ENCODE data around the gene JAKMIP2. TPM values are rescaled to one million over a fixed set of nuclear protein-coding genes. Genes with fewer than 3 reads are reported as not detected.
"Not testable (repeated sequence)": the region's sequence is repeated elsewhere in the genome, so short reads cannot be mapped to it uniquely, and the experiment has no call there.

JAKMIP2 gene
- 2.0 and 3.1 TPM in 2 replicates for total RNA-seq

DNA sequence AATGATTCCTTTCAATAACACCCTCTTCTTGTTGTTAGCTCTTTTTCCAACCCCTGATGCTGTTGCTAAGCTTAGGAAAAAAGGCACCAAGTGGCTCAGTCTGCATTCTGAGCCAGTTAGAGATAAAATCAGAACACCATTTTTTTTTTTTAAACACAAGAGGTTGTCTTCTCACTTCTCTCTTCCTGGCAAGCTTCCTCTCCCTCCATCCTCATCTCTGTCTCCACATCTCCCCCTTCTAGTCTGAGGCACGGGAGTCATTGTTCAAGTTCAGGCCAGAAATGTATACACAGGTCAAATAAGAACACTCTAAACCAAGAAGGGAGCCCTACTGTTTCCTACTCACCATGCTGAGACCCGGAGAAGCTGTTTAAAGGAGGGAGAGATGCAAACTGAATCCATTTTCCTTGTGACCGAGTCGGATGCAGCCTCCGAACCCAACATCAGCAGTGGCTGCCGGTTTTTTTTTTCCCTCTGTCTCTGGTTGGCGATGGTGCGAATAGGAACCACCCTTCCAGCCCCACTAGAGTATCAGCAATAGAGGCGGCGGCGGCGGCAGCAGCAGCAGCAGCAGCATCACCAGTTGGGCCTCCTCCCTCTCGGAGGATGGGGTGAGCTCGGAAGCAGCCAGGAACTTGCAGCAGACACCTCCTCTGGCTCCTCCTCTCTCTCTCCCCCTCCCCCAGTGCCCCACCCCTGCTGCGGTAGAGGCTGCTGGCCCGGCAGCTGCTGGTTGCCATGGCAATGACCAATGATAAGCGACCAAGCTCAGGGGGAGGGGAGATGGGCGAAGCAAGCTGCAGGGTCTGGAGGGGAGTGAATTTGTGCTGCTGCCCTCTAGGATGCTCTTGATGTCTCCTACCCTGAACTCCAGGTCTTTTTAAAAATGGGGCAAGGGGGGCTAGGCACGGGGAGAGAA, at the start of gene JAKMIP2:
JAKMIP2 (minus strand) TSS at position 619 of the 919 bp plus-strand sequence. CDS start 110,922 bp downstream, outside the sequence.
- Mint-ChIP-seq H3K27me3 (no peaks in the 10 kb centered on the region), H3K4me3 (peak within 1 kb of the TSS; percentile 80), H3K36me3 (ENCODE audit: low read depth) (no peaks in the 10 kb centered on the region), H3K9me3 (no peaks in the 10 kb centered on the region), H3K27ac (peak within 1 kb of the TSS; percentile 76), H3K4me1 (peaks cover 15% of the 10 kb centered on the region)
- intact Hi-C loops (cut with micrococcal nuclease): loop anchor here (1.0 to 10.0 kb wide), 3 partner anchors 23 to 602 kb away; partner anchors contain the start of gene FBXO38
- DNase-seq (peak; percentile 63), ATAC-seq (ENCODE audit: low read depth) (peak; percentile 99)
- TF ChIP-seq, protein P1, sequence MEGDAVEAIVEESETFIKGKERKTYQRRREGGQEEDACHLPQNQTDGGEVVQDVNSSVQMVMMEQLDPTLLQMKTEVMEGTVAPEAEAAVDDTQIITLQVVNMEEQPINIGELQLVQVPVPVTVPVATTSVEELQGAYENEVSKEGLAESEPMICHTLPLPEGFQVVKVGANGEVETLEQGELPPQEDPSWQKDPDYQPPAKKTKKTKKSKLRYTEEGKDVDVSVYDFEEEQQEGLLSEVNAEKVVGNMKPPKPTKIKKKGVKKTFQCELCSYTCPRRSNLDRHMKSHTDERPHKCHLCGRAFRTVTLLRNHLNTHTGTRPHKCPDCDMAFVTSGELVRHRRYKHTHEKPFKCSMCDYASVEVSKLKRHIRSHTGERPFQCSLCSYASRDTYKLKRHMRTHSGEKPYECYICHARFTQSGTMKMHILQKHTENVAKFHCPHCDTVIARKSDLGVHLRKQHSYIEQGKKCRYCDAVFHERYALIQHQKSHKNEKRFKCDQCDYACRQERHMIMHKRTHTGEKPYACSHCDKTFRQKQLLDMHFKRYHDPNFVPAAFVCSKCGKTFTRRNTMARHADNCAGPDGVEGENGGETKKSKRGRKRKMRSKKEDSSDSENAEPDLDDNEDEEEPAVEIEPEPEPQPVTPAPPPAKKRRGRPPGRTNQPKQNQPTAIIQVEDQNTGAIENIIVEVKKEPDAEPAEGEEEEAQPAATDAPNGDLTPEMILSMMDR (IDR thresholded peaks at IDR 0.05): no peak
- CTCF ChIA-PET: interaction anchor here (1.4 kb wide), 1 partner anchor 40 kb away, joined by 7 read pairs; no protein-coding TSS in a partner anchor
- POLR2A ChIA-PET: interaction anchor here (0.5 to 1.6 kb wide), 4 partner anchors 23 to 243 kb away, joined by 3 to 8 read pairs (median 4); no protein-coding TSS in a partner anchor

DNA sequence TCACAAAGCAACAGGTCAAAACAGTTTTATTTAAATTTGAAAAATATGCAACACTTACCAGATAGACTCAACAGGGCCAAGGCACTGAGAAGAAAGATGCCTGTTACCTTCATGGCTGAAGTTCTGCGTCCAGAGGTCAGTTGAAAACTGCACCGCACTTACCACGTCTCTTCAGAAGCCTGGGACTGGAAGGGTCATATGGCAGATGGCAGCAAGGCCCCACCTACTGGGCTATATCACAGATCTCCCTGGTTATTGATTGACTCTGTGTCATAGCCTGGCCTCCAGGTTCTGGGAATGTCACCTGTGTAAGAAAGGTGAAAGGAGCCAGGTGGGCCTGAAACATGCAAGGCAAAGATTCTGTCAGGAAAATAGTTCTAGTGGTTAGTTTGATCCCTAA, 48.9 kb upstream of the JAKMIP2 start, which contains the start of gene SPINK1:
SPINK1 (minus strand) TSS at position 207 of the 400 bp plus-strand sequence; CDS start at position 113, 94 bp downstream.
- no peak within 1 kb of the TSS for H3K4me3 Mint-ChIP-seq
- H3K36me3 Mint-ChIP-seq (ENCODE audit: low read depth): no peaks in the 10 kb centered on the region
- DNase-seq (no peak), ATAC-seq (ENCODE audit: low read depth) (no peak)
- CTCF ChIA-PET: no interaction called here
- TF ChIP-seq, protein P1 (IDR thresholded peaks at IDR 0.05): no peak
- no peaks in the 10 kb centered on the region for H3K9me3 Mint-ChIP-seq
- POLR2A ChIA-PET: no interaction called here
- peaks cover 9% of the 10 kb centered on the region for H3K27me3 Mint-ChIP-seq
- intact Hi-C loops (cut with micrococcal nuclease): no loop called here
- no peaks in the 10 kb centered on the region for H3K4me1 Mint-ChIP-seq
- H3K27ac Mint-ChIP-seq: no peak within 1 kb of the TSS

DNA sequence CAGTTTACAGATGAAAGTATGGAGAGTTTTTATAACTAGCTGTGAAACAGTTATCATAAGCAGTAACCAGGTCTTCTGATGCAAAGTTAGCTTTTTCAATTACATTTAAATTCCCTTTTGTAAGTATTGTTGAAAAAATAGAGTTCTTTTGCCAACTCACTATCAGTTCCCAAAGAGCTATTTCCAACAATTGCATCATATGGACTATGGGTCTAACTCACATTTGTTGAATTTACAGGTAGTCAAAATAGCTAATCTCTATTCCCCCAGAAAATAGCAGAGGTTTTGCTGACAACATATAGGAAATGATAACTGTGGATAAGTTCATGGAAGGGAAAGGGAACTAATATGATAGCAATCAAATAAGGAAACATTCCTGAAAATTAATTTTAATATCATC, 47.5 kb upstream of the JAKMIP2 start:
- Mint-ChIP-seq H3K27me3 (peaks cover 11% of the 10 kb centered on the region), H3K36me3 (ENCODE audit: low read depth) (no peaks in the 10 kb centered on the region), H3K27ac (no peak overlapping the region), H3K9me3 (no peaks in the 10 kb centered on the region), H3K4me3 (no peak overlapping the region), H3K4me1 (no peaks in the 10 kb centered on the region)
- DNase-seq: no peak
- intact Hi-C loops (cut with micrococcal nuclease): no loop called here
- ATAC-seq (ENCODE audit: low read depth): no peak
- ChIA-PET CTCF (interaction anchor here (0.9 kb wide), 1 partner anchor 202 kb away, joined by 3 read pairs; no protein-coding TSS in a partner anchor), POLR2A (no interaction called here)
- TF ChIP-seq, protein P1 (IDR thresholded peaks at IDR 0.05): no peak

DNA sequence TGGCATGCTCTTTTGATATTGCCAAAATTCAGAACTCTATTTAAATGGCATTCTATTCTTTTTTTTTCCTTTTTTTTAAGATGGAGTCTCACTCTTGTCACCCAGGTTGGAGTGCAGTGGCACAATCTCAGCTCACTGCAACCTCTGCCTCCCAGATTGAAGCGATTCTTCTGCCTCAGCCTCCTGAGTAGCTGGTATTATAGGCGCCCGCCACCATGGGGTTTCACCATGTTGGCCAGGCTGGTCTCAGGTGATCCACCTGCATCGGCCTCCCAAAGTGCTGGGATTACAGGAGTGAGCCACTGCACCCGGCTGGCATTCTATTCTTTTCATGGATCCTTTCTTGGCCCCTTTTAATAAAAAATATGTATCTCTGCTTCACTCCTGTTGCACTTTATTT, 44.5 kb upstream of the JAKMIP2 start:
- POLR2A ChIA-PET: not testable (repeated sequence)

DNA sequence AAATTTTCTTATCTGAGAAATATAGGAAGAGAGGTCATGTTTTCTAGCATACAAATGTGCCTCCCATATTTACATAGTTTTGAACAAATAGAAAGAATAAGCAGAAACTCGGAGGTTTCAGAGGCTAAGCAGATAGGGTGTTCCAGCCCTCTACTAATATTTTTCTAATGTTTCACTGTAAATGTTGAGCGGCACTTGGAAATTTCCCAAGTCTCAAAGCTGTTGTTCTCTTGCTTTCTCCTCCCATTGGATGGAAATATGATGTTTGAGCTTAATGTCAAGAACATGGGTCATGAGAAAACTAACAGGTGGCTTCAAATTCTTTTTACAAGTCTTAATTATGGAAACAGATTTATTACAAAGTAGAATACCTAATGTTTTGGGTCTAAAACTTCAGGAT, 43.8 kb upstream of the JAKMIP2 start:
- H3K4me1 Mint-ChIP-seq: no peaks in the 10 kb centered on the region
- peaks cover 9% of the 10 kb centered on the region for H3K27me3 Mint-ChIP-seq
- H3K36me3 Mint-ChIP-seq (ENCODE audit: low read depth): no peaks in the 10 kb centered on the region
- ATAC-seq (ENCODE audit: low read depth) (no peak), DNase-seq (no peak)
- H3K9me3 Mint-ChIP-seq: no peaks in the 10 kb centered on the region
- no peak overlapping the region for H3K4me3 Mint-ChIP-seq
- ChIA-PET CTCF (interaction anchor here (5.9 kb wide), 1 partner anchor 197 kb away, joined by 135 read pairs; no protein-coding TSS in a partner anchor), POLR2A (no interaction called here)
- intact Hi-C loops (cut with micrococcal nuclease): no loop called here
- TF ChIP-seq, protein P1 (IDR thresholded peaks at IDR 0.05): no peak
- H3K27ac Mint-ChIP-seq: no peak overlapping the region

More for the DNA sequence above, 44.5 kb upstream of the JAKMIP2 start:
- DNase-seq; H3K27me3 Mint-ChIP-seq; intact Hi-C loops (cut with micrococcal nuclease); H3K4me3 Mint-ChIP-seq; H3K9me3 Mint-ChIP-seq; H3K4me1 Mint-ChIP-seq; ATAC-seq (ENCODE audit: low read depth); H3K36me3 Mint-ChIP-seq (ENCODE audit: low read depth); H3K27ac Mint-ChIP-seq: not testable (repeated sequence)
- CTCF ChIA-PET: interaction anchor here (5.9 kb wide), 1 partner anchor 198 kb away, joined by 135 read pairs; no protein-coding TSS in a partner anchor

Measured in activated B cell treated with CpG ODN at 0.5 μM for 24 hours (primary cell).